GM23338 (cell line): Measurements from ENCODE around the gene TIMM50. TPM values are rescaled to one million over a fixed set of nuclear protein-coding genes. Genes with fewer than 3 reads are reported as not detected.

Experiments
- ATAC-seq: fragments of 200-7000 bp; cut with Tn5 transposase; 3 replicates; pipeline ENCODE4 v1.9.1; 2020
- DNase-seq: peaks from one replicate; pipeline ENCODE4 v3.0.0-alpha.2; 2015; ENCODE audit warnings: low spot score
- H2AFZ ChIP-seq: fragments of 200-600 bp; sonication (generic); 2 replicates; pipeline ENCODE4 v1.8.0; 2016; ENCODE audit warnings: antibody characterized with exemption, mild to moderate bottlenecking, moderate library complexity
- H3F3A ChIP-seq: fragments of 200-600 bp; sonication (generic); replicated peaks from 2 replicates; pipeline ENCODE4 v1.8.0; 2017; ENCODE audit warnings: antibody characterized with exemption, mixed run types, low read depth
- H3K27ac ChIP-seq: fragments of 200-600 bp; sonication (generic); 2 replicates; pipeline ENCODE4 v1.6.1; 2016; ENCODE audit warnings: low read depth
- H3K27me3 ChIP-seq: fragments of 200-600 bp; sonication (generic); 2 replicates; pipeline ENCODE4 v1.8.0; 2016; ENCODE audit warnings: mild to moderate bottlenecking, mixed run types, moderate library complexity; ENCODE audit not compliant: insufficient read depth
- H3K36me3 ChIP-seq: fragments of 200-600 bp; sonication (generic); 2 replicates; pipeline ENCODE4 v1.8.0; 2016; ENCODE audit warnings: mild to moderate bottlenecking; ENCODE audit not compliant: insufficient read depth
- H3K4me1 ChIP-seq: fragments of 200-600 bp; sonication (generic); 2 replicates; pipeline ENCODE4 v1.8.0; 2016; ENCODE audit warnings: mild to moderate bottlenecking, moderate library complexity; ENCODE audit not compliant: insufficient read depth
- H3K4me2 ChIP-seq: fragments of 200-600 bp; sonication (generic); 2 replicates; pipeline ENCODE4 v1.7.1; 2017; ENCODE audit warnings: mixed run types
- H3K4me3 ChIP-seq: fragments of 200-600 bp; sonication (generic); 2 replicates; pipeline ENCODE4 v1.6.1; 2016; ENCODE audit warnings: mixed run types
- H3K79me2 ChIP-seq: fragments of 200-600 bp; sonication (generic); replicated peaks from 2 replicates; pipeline ENCODE4 v1.8.0; 2017; ENCODE audit warnings: mild to moderate bottlenecking; ENCODE audit not compliant: insufficient read depth
- H3K9me2 ChIP-seq: fragments of 200-600 bp; sonication (generic); 2 replicates; pipeline ENCODE4 v1.8.0; 2017; ENCODE audit not compliant: insufficient read depth
- H4K20me1 ChIP-seq: fragments of 200-600 bp; sonication (generic); replicated peaks from 2 replicates; pipeline ENCODE4 v1.8.0; 2017; ENCODE audit warnings: mild to moderate bottlenecking; ENCODE audit not compliant: insufficient read depth
- H3K27ac Mint-ChIP-seq: 2 replicates; pipeline ENCODE4 v1.8.0; 2020; ENCODE audit warnings: inconsistent platforms, mild to moderate bottlenecking, moderate library complexity, mixed read lengths
- H3K27me3 Mint-ChIP-seq: 3 replicates; pipeline ENCODE4 v1.8.0; 2022; ENCODE audit warnings: low read depth, mild to moderate bottlenecking, moderate library complexity, mixed read lengths, inconsistent platforms; ENCODE audit not compliant: insufficient read depth, poor library complexity
- H3K36me3 Mint-ChIP-seq: 3 replicates; pipeline ENCODE4 v1.8.0; 2021; ENCODE audit warnings: low read depth, mild to moderate bottlenecking, inconsistent platforms, moderate library complexity, mixed read lengths
- H3K4me1 Mint-ChIP-seq: 3 replicates; pipeline ENCODE4 v1.8.0; 2020; ENCODE audit warnings: mild to moderate bottlenecking, inconsistent platforms, mixed read lengths
- H3K4me3 Mint-ChIP-seq: 3 replicates; pipeline ENCODE4 v1.8.0; 2021; ENCODE audit warnings: moderate library complexity, mild to moderate bottlenecking, inconsistent platforms, mixed read lengths
- H3K9me3 Mint-ChIP-seq: 3 replicates; pipeline ENCODE4 v1.8.0; 2020; ENCODE audit warnings: moderate library complexity, mild to moderate bottlenecking, inconsistent platforms, mixed read lengths
- CREB1 ChIP-seq: fragments of 250-450 bp; sonication (Bioruptor Pico); IDR thresholded peaks from 2 replicates; pipeline ENCODE4 v1.5.0; 2020; ENCODE audit warnings: low read depth, mild to moderate bottlenecking, moderate library complexity
- CTCF ChIP-seq, 2 experiments: fragments of 200-600 bp in 1 of 2; sonication (generic) in 1 of 2; conservative IDR thresholded peaks; 2 replicates each; pipeline versions ENCODE4 v1.5.1 to v1.6.1; 2016 to 2017; ENCODE audit warnings: antibody characterized with exemption in 2 of 2, low read depth in 2 of 2, mild to moderate bottlenecking in 2 of 2, moderate library complexity in 1 of 2
- EZH2 ChIP-seq: fragments of 200-600 bp; sonication (generic); IDR thresholded peaks from one replicate; pipeline ENCODE4 v1.8.0; 2017; ENCODE audit warnings: antibody characterized with exemption, mild to moderate bottlenecking, low read depth; ENCODE audit not compliant: unreplicated experiment
- EZH2phosphoT487 ChIP-seq: fragments of 200-600 bp; sonication (generic); IDR thresholded peaks from one replicate; pipeline ENCODE4 v1.8.1; 2018; ENCODE audit warnings: antibody characterized with exemption; ENCODE audit not compliant: unreplicated experiment
- NANOG ChIP-seq: IDR thresholded peaks from 2 replicates; pipeline ENCODE4 v1.6.1; 2016; ENCODE audit warnings: antibody characterized with exemption, borderline replicate concordance
- POLR2AphosphoS5 ChIP-seq: IDR thresholded peaks from 2 replicates; pipeline ENCODE4 v1.6.1; 2016; ENCODE audit warnings: antibody characterized with exemption, low read depth
- STAT1 ChIP-seq: IDR thresholded peaks from one replicate; pipeline ENCODE4 v1.6.1; 2016; ENCODE audit warnings: antibody characterized with exemption; ENCODE audit not compliant: unreplicated experiment
- ZNF114 ChIP-seq: fragments of 250-450 bp; sonication (Bioruptor Pico); IDR thresholded peaks from 2 replicates; pipeline ENCODE4 v1.5.0; 2020; ENCODE audit warnings: mild to moderate bottlenecking, moderate library complexity
- ZNF331 ChIP-seq: fragments of 250-450 bp; sonication (Bioruptor Pico); IDR thresholded peaks from 2 replicates; pipeline ENCODE4 v1.5.0; 2020; ENCODE audit warnings: low read depth, mild to moderate bottlenecking, moderate library complexity
- polyA plus RNA-seq: library from polyadenylated mRNA; unstranded; fragments of >200 nt; fragmentation: Nextera tagmentation; extraction: Ambion mirVana; gene quantifications from 2 replicates; pipeline ENCODE4 v1.2.1, GENCODE V29; 2016
- total RNA-seq: library from RNA; depleted of rRNA; stranded (reverse); fragments of >200 nt; shearing (Covaris generic); gene quantifications from 2 replicates; pipeline ENCODE4 v1.2.3, GENCODE V29; 2014
- TF ChIP-seq, protein P1 (sequence below): IDR thresholded peaks from 2 replicates; pipeline ENCODE4 v1.6.1; 2016; ENCODE audit warnings: antibody characterized with exemption
- TF ChIP-seq, protein P2 (sequence below): IDR thresholded peaks from one replicate; pipeline ENCODE4 v1.6.1; 2018; ENCODE audit warnings: antibody characterized with exemption; ENCODE audit not compliant: unreplicated experiment

TIMM50 gene
- total and polyA plus RNA-seq, 2 experiments from 2014 or later = 119 to 139 TPM

DNA sequence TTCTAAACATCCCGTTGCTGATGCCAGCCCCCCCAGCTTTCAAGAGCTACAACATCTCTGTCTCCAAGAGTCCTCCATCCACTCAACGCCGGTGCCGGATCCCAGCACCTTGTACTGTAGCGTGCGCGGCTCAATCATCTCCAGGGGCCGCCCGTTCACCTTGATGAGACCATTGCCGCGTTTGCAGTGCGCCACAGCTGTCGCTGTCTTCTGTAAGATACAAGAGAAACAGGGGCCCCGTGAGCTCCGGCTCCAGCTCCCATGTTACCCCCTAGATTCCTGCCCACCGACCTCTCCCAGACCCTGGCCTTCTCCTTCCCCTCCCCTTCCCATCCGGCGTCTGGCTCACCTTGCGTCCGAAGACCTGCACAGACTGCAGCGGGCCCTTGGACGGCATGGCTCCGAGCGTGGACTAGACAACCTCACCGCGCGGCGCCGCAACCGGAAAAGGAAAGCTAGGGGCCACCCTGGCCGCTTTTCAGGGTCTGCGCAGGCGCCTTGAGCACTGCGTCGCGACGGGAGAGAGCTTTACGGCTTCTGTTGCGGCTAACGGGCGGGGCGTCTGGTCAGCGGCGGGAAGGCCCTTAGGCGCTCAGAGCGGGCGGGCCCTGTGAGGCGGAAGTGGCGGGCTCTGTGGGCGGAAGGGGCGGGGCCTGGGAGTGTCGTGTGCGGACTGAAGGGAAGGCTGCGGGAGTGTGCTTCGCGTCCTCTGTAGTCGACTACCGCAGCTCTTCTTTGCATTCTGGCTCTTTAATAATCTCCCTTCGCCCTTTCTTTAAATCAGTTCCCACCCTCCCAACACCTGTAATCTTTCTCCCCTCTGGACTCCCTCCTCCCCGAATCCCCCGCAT, 44.9 kb upstream of the TIMM50 start, which contains the start of gene RPS16:
RPS16 (minus strand) TSS at position 451 of the 851 bp plus-strand sequence; CDS start at position 397, 54 bp downstream.
- H3K27me3 ChIP-seq = no peaks in the 10 kb centered on the region
- peaks cover 51% of the 10 kb centered on the region for H3K36me3 Mint-ChIP-seq
- H3K9me3 Mint-ChIP-seq = peaks cover 6% of the 10 kb centered on the region
- no peak within 1 kb of the TSS for H2AFZ ChIP-seq
- peak within 1 kb of the TSS; percentile 100 for H3K4me2 ChIP-seq
- peaks cover 20% of the 10 kb centered on the region for H3K4me1 ChIP-seq
- peak within 1 kb of the TSS; percentile 100 for H3K27ac ChIP-seq
- H3K4me1 Mint-ChIP-seq = peaks cover 44% of the 10 kb centered on the region
- H3K27me3 Mint-ChIP-seq = peaks cover 51% of the 10 kb centered on the region
- DNase-seq (peak; percentile 99), ATAC-seq (peak; percentile 91)
- H3K4me3 Mint-ChIP-seq = peak within 1 kb of the TSS; percentile 100
- peak within 1 kb of the TSS; percentile 99 for H3K27ac Mint-ChIP-seq
- H3K4me3 ChIP-seq = peak within 1 kb of the TSS; percentile 100
- peaks cover 27% of the 10 kb centered on the region for H3K79me2 ChIP-seq
- H3F3A ChIP-seq = peaks cover 49% of the 10 kb centered on the region
- H3K9me2 ChIP-seq = no peaks in the 10 kb centered on the region
- TF ChIP-seq POLR2AphosphoS5 (peak; percentile 99), ZNF114 (CRISPR knock-in tag) (no peak), CREB1 (CRISPR knock-in tag) (0 out of 2 replicates have a peak, but pooled peaks have one; percentile 58), EZH2phosphoT487 (no peak)
- TF ChIP-seq, protein P1, sequence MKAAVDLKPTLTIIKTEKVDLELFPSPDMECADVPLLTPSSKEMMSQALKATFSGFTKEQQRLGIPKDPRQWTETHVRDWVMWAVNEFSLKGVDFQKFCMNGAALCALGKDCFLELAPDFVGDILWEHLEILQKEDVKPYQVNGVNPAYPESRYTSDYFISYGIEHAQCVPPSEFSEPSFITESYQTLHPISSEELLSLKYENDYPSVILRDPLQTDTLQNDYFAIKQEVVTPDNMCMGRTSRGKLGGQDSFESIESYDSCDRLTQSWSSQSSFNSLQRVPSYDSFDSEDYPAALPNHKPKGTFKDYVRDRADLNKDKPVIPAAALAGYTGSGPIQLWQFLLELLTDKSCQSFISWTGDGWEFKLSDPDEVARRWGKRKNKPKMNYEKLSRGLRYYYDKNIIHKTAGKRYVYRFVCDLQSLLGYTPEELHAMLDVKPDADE = peak; percentile 93
- H3K36me3 ChIP-seq = peaks cover 34% of the 10 kb centered on the region
- H4K20me1 ChIP-seq = peaks cover 23% of the 10 kb centered on the region

DNA sequence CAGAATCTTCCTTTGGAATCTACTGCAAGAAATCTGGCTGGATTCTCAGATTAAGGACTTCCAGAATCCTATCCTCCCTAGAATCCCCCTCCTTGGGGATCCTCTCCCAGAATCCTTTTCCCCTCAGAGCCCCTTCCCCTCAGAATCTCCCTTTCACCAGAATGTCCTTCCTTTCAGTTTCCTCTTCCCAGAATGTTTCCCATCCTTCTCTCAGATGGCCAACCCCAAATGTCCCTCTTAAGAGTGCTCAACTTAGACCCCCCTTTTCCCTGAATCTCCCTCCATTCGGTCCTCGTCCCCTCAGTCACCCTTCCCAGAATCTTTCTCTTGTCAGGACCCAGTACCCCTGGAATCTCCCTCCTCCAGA, 44.3 kb upstream of the TIMM50 start:
- Mint-ChIP-seq H3K9me3 (peaks cover 6% of the 10 kb centered on the region), H3K4me1 (peaks cover 39% of the 10 kb centered on the region), H3K36me3 (peaks cover 45% of the 10 kb centered on the region), H3K4me3 (peak overlapping the region; percentile 100), H3K27me3 (peaks cover 48% of the 10 kb centered on the region), H3K27ac (peak overlapping the region; percentile 96)
- Histone ChIP-seq H3K9me2 (no peaks in the 10 kb centered on the region), H3K4me3 (peak overlapping the region; percentile 100), H2AFZ (no peak overlapping the region), H3K4me2 (peak overlapping the region; percentile 89), H3K79me2 (peaks cover 27% of the 10 kb centered on the region), H4K20me1 (peaks cover 23% of the 10 kb centered on the region), H3K27me3 (no peaks in the 10 kb centered on the region), H3K27ac (peak overlapping the region; percentile 98), H3K36me3 (peaks cover 34% of the 10 kb centered on the region), H3F3A (peaks cover 44% of the 10 kb centered on the region), H3K4me1 (peaks cover 18% of the 10 kb centered on the region)
- TF ChIP-seq CTCF (conservative IDR thresholded peaks at IDR 0.05; ENCODE audit: low read depth in 2 of 2) (no peak), ZNF331 (CRISPR knock-in tag) (no peak), EZH2phosphoT487 (no peak), NANOG (no peak), EZH2 (no peak), STAT1 (no peak)
- TF ChIP-seq, protein P1 = no peak
- TF ChIP-seq, protein P2, sequence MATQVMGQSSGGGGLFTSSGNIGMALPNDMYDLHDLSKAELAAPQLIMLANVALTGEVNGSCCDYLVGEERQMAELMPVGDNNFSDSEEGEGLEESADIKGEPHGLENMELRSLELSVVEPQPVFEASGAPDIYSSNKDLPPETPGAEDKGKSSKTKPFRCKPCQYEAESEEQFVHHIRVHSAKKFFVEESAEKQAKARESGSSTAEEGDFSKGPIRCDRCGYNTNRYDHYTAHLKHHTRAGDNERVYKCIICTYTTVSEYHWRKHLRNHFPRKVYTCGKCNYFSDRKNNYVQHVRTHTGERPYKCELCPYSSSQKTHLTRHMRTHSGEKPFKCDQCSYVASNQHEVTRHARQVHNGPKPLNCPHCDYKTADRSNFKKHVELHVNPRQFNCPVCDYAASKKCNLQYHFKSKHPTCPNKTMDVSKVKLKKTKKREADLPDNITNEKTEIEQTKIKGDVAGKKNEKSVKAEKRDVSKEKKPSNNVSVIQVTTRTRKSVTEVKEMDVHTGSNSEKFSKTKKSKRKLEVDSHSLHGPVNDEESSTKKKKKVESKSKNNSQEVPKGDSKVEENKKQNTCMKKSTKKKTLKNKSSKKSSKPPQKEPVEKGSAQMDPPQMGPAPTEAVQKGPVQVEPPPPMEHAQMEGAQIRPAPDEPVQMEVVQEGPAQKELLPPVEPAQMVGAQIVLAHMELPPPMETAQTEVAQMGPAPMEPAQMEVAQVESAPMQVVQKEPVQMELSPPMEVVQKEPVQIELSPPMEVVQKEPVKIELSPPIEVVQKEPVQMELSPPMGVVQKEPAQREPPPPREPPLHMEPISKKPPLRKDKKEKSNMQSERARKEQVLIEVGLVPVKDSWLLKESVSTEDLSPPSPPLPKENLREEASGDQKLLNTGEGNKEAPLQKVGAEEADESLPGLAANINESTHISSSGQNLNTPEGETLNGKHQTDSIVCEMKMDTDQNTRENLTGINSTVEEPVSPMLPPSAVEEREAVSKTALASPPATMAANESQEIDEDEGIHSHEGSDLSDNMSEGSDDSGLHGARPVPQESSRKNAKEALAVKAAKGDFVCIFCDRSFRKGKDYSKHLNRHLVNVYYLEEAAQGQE = no peak
- no peak; the same call in 2 of the 3 replicates for ATAC-seq
- peak; percentile 29 for DNase-seq
